H1 (cell line): ENCODE results near the gene GTPBP1. TPM values are rescaled to one million over a fixed set of nuclear protein-coding genes. Genes with fewer than 3 reads are reported as not detected.

ENCODE experiments used
- CTCF ChIA-PET: fragments of 300-600 bp; sonication (Branson Sonifier 250); formaldehyde crosslinking; loops from one replicate; lab custom pipeline; 2021; ENCODE audit not compliant: partially characterized antibody; lab: Charles Lee
- POLR2A ChIA-PET: fragments of 300-600 bp; sonication (Branson Sonifier 250); formaldehyde crosslinking; loops from one replicate; lab custom pipeline; 2021; ENCODE audit warnings: inconsistent platforms; ENCODE audit not compliant: partially characterized antibody; lab: Charles Lee
- DNase-seq, 2 experiments: peaks; one replicate each; pipeline versions ENCODE4 v3.0.0 to v3.0.0-alpha.2; 2010 to 2022; ENCODE audit warnings: low spot score in 2 of 2, low read depth in 1 of 2, mixed read lengths in 1 of 2
- FAIRE-seq: peaks from 2 replicates; lab custom pipeline; 2011; peaks lifted over from hg19 to GRCh38; lab: Jason Lieb, UNC
- H2AFZ ChIP-seq: 2 replicates; pipeline ENCODE4 v1.8.1; 2012; ENCODE audit warnings: low read length, inconsistent platforms
- H2AK5ac ChIP-seq: 2 replicates; pipeline ENCODE4 v1.6.1; 2013; ENCODE audit warnings: low read depth, low read length
- H2BK120ac ChIP-seq: replicated peaks from 2 replicates; pipeline ENCODE3; 2013; ENCODE audit warnings: low read depth, low read length, inconsistent platforms
- H2BK12ac ChIP-seq: 2 replicates; pipeline ENCODE4 v1.6.1; 2013; ENCODE audit warnings: low read depth, low read length
- H2BK15ac ChIP-seq: 2 replicates; pipeline ENCODE4 v1.6.1; 2013; ENCODE audit warnings: low read length
- H2BK20ac ChIP-seq: 2 replicates; pipeline ENCODE4 v1.6.1; 2013; ENCODE audit warnings: low read length
- H2BK5ac ChIP-seq: 2 replicates; pipeline ENCODE4 v1.6.1; 2013; ENCODE audit warnings: low read depth, low read length
- H3K14ac ChIP-seq: 2 replicates; pipeline ENCODE4 v1.6.1; 2013; ENCODE audit warnings: inconsistent platforms; ENCODE audit not compliant: insufficient read length
- H3K18ac ChIP-seq: 2 replicates; pipeline ENCODE4 v1.6.1; 2013; ENCODE audit warnings: low read length; ENCODE audit errors: extremely low read depth
- H3K23ac ChIP-seq: 2 replicates; pipeline ENCODE4 v1.6.1; 2013; ENCODE audit warnings: inconsistent platforms; ENCODE audit not compliant: insufficient read length
- H3K23me2 ChIP-seq: 2 replicates; pipeline ENCODE4 v1.6.1; 2013; ENCODE audit warnings: low read depth, low read length
- H3K27ac ChIP-seq: 2 replicates; pipeline ENCODE4 v1.6.1; 2011; ENCODE audit warnings: low read depth, low read length, inconsistent platforms
- H3K27me3 ChIP-seq, 4 experiments: replicated peaks in 1 of 4; 1 replicate in 1 of 4; 2 replicates in 3 of 4; pipeline versions ENCODE4 v1.6.1 to v1.8.1; 2011 to 2013; ENCODE audit warnings: low read length in 3 of 4, mild to moderate bottlenecking in 3 of 4, inconsistent platforms in 2 of 4, mixed read lengths in 2 of 4, moderate library complexity in 1 of 4; ENCODE audit not compliant: control insufficient read depth in 3 of 4, insufficient read depth in 3 of 4; ENCODE audit errors: extremely low read depth in 1 of 4
- H3K36me3 ChIP-seq, 4 experiments: 2 replicates each; pipeline versions ENCODE4 v1.6.1 to v1.8.1; 2011 to 2013; ENCODE audit warnings: mild to moderate bottlenecking in 4 of 4, low read length in 3 of 4, moderate library complexity in 2 of 4, control low read depth in 1 of 4, inconsistent platforms in 1 of 4; ENCODE audit not compliant: insufficient read depth in 4 of 4, control insufficient read depth in 2 of 4
- H3K4ac ChIP-seq: replicated peaks from 2 replicates; pipeline ENCODE3; 2013; ENCODE audit warnings: low read length, low read depth, mixed read lengths, inconsistent platforms; ENCODE audit not compliant: insufficient read length
- H3K4me1 ChIP-seq, 4 experiments: replicated peaks in 1 of 4; 1 replicate in 1 of 4; 2 replicates in 3 of 4; pipeline versions ENCODE4 v1.6.1 to v1.8.1; 2011 to 2013; ENCODE audit warnings: low read length in 3 of 4, inconsistent platforms in 2 of 4, mixed read lengths in 1 of 4; ENCODE audit not compliant: insufficient read depth in 4 of 4, control insufficient read depth in 3 of 4
- H3K4me2 ChIP-seq, 2 experiments: 2 replicates each; pipeline versions ENCODE4 v1.6.1 to v1.8.1; 2011 to 2013; ENCODE audit warnings: low read depth in 2 of 2, low read length in 2 of 2, control low read depth in 1 of 2, inconsistent platforms in 1 of 2, mild to moderate bottlenecking in 1 of 2; ENCODE audit not compliant: insufficient read depth in 1 of 2
- H3K4me3 ChIP-seq, 4 experiments: fragments of 200-600, 300-600 bp in 1 of 4; sonication (generic), shearing (Covaris generic), sonication (Bioruptor Twin) in 1 of 4; 2 replicates each; pipeline versions ENCODE4 v1.5.1 to v1.8.1; 2011 to 2016; ENCODE audit warnings: low read length in 4 of 4, low read depth in 3 of 4, control low read depth in 2 of 4, inconsistent platforms in 2 of 4, mild to moderate bottlenecking in 2 of 4, mixed read lengths in 1 of 4, moderate library complexity in 1 of 4; ENCODE audit not compliant: insufficient read depth in 2 of 4; ENCODE audit errors: extremely low read depth in 1 of 4
- H3K56ac ChIP-seq: replicated peaks from 2 replicates; pipeline ENCODE3; 2013; ENCODE audit warnings: low read depth, mild to moderate bottlenecking, mixed read lengths, low read length, inconsistent platforms; ENCODE audit not compliant: insufficient read length
- H3K79me1 ChIP-seq: 2 replicates; pipeline ENCODE4 v1.6.1; 2013; ENCODE audit warnings: low read depth, low read length, control low read depth
- H3K79me2 ChIP-seq, 2 experiments: 2 replicates each; pipeline versions ENCODE4 v1.6.1 to v1.8.1; 2012 to 2013; ENCODE audit warnings: low read length in 2 of 2, mild to moderate bottlenecking in 2 of 2, inconsistent platforms in 1 of 2; ENCODE audit not compliant: insufficient read depth in 2 of 2, control insufficient read depth in 1 of 2
- H3K9ac ChIP-seq, 4 experiments: replicated peaks in 1 of 4; 1 replicate in 1 of 4; 2 replicates in 3 of 4; pipeline versions ENCODE4 v1.6.1 to v1.8.1; 2011 to 2013; ENCODE audit warnings: low read depth in 3 of 4, low read length in 3 of 4, control low read depth in 2 of 4, mild to moderate bottlenecking in 2 of 4, moderate library complexity in 2 of 4, inconsistent platforms in 1 of 4; ENCODE audit errors: extremely low read depth in 1 of 4
- H3K9me3 ChIP-seq, 2 experiments: 2 replicates each; pipeline versions ENCODE4 v1.6.1 to v1.8.1; 2012 to 2013; ENCODE audit warnings: mild to moderate bottlenecking in 2 of 2, moderate library complexity in 2 of 2, control low read depth in 1 of 2, inconsistent platforms in 1 of 2, low read depth in 1 of 2, low read length in 1 of 2, mixed read lengths in 1 of 2; ENCODE audit not compliant: insufficient read depth in 2 of 2
- H4K20me1 ChIP-seq, 2 experiments: replicated peaks in 1 of 2; 2 replicates each; pipeline versions ENCODE3 to v1.8.1; 2011 to 2013; ENCODE audit warnings: inconsistent platforms in 2 of 2, low read length in 2 of 2, mild to moderate bottlenecking in 1 of 2; ENCODE audit not compliant: insufficient read depth in 2 of 2, control insufficient read depth in 1 of 2
- H4K5ac ChIP-seq: 2 replicates; pipeline ENCODE4 v1.6.1; 2013; ENCODE audit warnings: low read length, low read depth, mixed read lengths, inconsistent platforms; ENCODE audit not compliant: insufficient read length
- H4K8ac ChIP-seq: 2 replicates; pipeline ENCODE4 v1.8.0; 2013; ENCODE audit warnings: mild to moderate bottlenecking, moderate library complexity, low read length, inconsistent platforms; ENCODE audit not compliant: insufficient read depth; ENCODE audit errors: extremely low read depth
- H4K91ac ChIP-seq: replicated peaks from 2 replicates; pipeline ENCODE3; 2013; ENCODE audit warnings: low read length, mixed read lengths, inconsistent platforms; ENCODE audit not compliant: insufficient read length
- CEBPB ChIP-seq: IDR thresholded peaks from 2 replicates; pipeline ENCODE4 v1.6.1; 2012; ENCODE audit warnings: low read depth, low read length
- CREB1 ChIP-seq: IDR thresholded peaks from 2 replicates; pipeline ENCODE4 v1.6.1; 2012; ENCODE audit warnings: inconsistent platforms
- CTBP2 ChIP-seq: IDR thresholded peaks from 2 replicates; pipeline ENCODE4 v1.7.0; 2011; ENCODE audit warnings: borderline replicate concordance, mild to moderate bottlenecking, moderate library complexity, mixed read lengths, low read length; ENCODE audit not compliant: insufficient read depth, insufficient read length
- EZH2 ChIP-seq: fragments of 200-600 bp; sonication (generic); IDR thresholded peaks from 2 replicates; pipeline ENCODE4 v1.7.1; 2012; ENCODE audit warnings: low read depth, mild to moderate bottlenecking, moderate library complexity, low read length, inconsistent platforms; ENCODE audit not compliant: severe bottlenecking
- MAFK ChIP-seq: IDR thresholded peaks from 2 replicates; pipeline ENCODE4 v1.6.1; 2012; ENCODE audit warnings: low read depth, mild to moderate bottlenecking, improper control_type of control experiment, low read length
- PHF8 ChIP-seq: fragments of 200-600 bp; sonication (generic); conservative IDR thresholded peaks from 2 replicates; pipeline ENCODE4 v1.7.1; 2012; ENCODE audit warnings: low read depth, mild to moderate bottlenecking, inconsistent platforms, low read length, moderate library complexity
- RXRA ChIP-seq: IDR thresholded peaks from 2 replicates; pipeline ENCODE4 v1.6.1; 2011; ENCODE audit warnings: low read depth, mild to moderate bottlenecking, low read length, moderate library complexity; ENCODE audit not compliant: insufficient read depth
- SIRT6 ChIP-seq: IDR thresholded peaks from one replicate; pipeline ENCODE4 v1.7.1; 2012; ENCODE audit warnings: low read length, inconsistent platforms
- SP1 ChIP-seq: IDR thresholded peaks from 2 replicates; pipeline ENCODE4 v1.6.1; 2011; ENCODE audit warnings: low read depth, low read length
- SP2 ChIP-seq: IDR thresholded peaks from 2 replicates; pipeline ENCODE4 v1.6.1; 2012; ENCODE audit warnings: mild to moderate bottlenecking, low read length, inconsistent platforms
- TAF1 ChIP-seq: IDR thresholded peaks from 2 replicates; pipeline ENCODE4 v1.6.1; 2011; ENCODE audit warnings: mild to moderate bottlenecking, low read depth, low read length
- TEAD4 ChIP-seq: IDR thresholded peaks from 2 replicates; pipeline ENCODE4 v1.6.1; 2012; ENCODE audit warnings: low read depth, low read length, inconsistent platforms, mixed read lengths
- USF2 ChIP-seq: IDR thresholded peaks from 2 replicates; pipeline ENCODE4 v1.6.1; 2011; ENCODE audit warnings: low read length, improper control_type of control experiment
- YY1 ChIP-seq: IDR thresholded peaks from 2 replicates; pipeline ENCODE4 v1.6.1; 2011; ENCODE audit warnings: low read depth, mild to moderate bottlenecking, low read length
- WGBS, 2 experiments: shearing (Covaris generic) in 1 of 2; methylation state at CpG; one replicate each; pipeline versions ENCODE4 v1.1.6 to v1.1.7; 2013 to 2015; ENCODE audit warnings: low lambda C conversion rate in 2 of 2, mixed read lengths in 2 of 2, inconsistent platforms in 1 of 2, low coverage in 1 of 2, missing lambda C conversion rate in 1 of 2; ENCODE audit not compliant: insufficient replicate concordance in 2 of 2, insufficient coverage in 1 of 2, insufficient read length in 1 of 2; ENCODE audit errors: extremely low coverage in 1 of 2, missing lambda C conversion rate in 1 of 2; 5-methylcytosine and 5-hydroxymethylcytosine counted together
- polyA plus RNA-seq, 7 experiments: library from polyadenylated mRNA; depleted of rRNA in 3 of 7; stranded (reverse) in 5 of 7; unstranded in 2 of 7; fragments of >200 nt in 5 of 7; fragments of 200-250 nt in 2 of 7; gene quantifications; 1 replicate in 5 of 7; 2 replicates in 1 of 7; 4 replicates in 1 of 7; pipeline versions ENCODE4 v1.2.1 to v1.2.3, GENCODE V29; 2011 to 2013; ENCODE audit warnings: missing spikeins in 2 of 7, mixed read lengths in 2 of 7
- total RNA-seq: library from RNA; stranded (reverse); fragmentation: NEBNext Ultra II Directional; extraction: Animal tissue kit (Norgen Biotek cat#: 25700); gene quantifications from 2 replicates; pipeline ENCODE4 v1.2.1, GENCODE V29; 2021

The GTPBP1 gene
- total and polyA plus RNA-seq, 2 of the 8 experiments (the other 6 are each of a cell fraction or from before 2014, with no cell fraction given), result 53.1 to 91.8 TPM

GRCh38 chr22:38709306-38709705 lies 3.6 kb downstream of the GTPBP1 start:
- WGBS, 2 experiments, result 85% methylated on average over 3 of the region's 3 CpGs; no CpG with 5 or more reads in 1 of the 2 experiments
- Histone ChIP-seq H4K20me1 (peaks cover 19 to 25% of the 10 kb centered on the region in 2 experiments), H3K79me1 (peaks cover 14% of the 10 kb centered on the region), H3K14ac (no peak overlapping the region), H3K23me2 (peaks cover 7% of the 10 kb centered on the region), H3K36me3 (peaks cover 0 to 17% (median 6%) of the 10 kb centered on the region in 4 experiments; a peak in 4 of 8 replicates), H3K9me3 (no peaks in the 10 kb centered on the region), H2BK120ac (no peak overlapping the region), H2BK12ac (no peak overlapping the region), H3K23ac (no peak overlapping the region), H2BK15ac (no peak overlapping the region), H3K27me3 (no peaks in the 10 kb centered on the region), H2AFZ (no peak overlapping the region), H3K18ac (no peak overlapping the region), H4K91ac (no peak overlapping the region), H4K5ac (no peak overlapping the region), H3K79me2 (peaks cover 29 to 81% of the 10 kb centered on the region in 2 experiments), H3K27ac (no peak overlapping the region), H2BK20ac (no peak overlapping the region), H4K8ac (no peak overlapping the region), H3K56ac (no peak overlapping the region), H2AK5ac (no peak overlapping the region), H3K4me1 (peaks cover 11 to 24% (median 18%) of the 10 kb centered on the region in 4 experiments; a peak in 6 of 7 replicates), H3K4me2 (no peak overlapping the region), H2BK5ac (no peak overlapping the region), H3K4ac (no peak overlapping the region), H3K4me3 (no peak overlapping the region), H3K9ac (no peak overlapping the region)
- TF ChIP-seq RXRA (no peak), EZH2 (no peak), SP1 (no peak), USF2 (no peak), YY1 (no peak), PHF8 (no peak), MAFK (no peak), TEAD4 (no peak), CREB1 (no peak), SIRT6 (no peak), SP2 (no peak), TAF1 (no peak), CEBPB (no peak), CTBP2 (no peak)
- POLR2A ChIA-PET, result interaction anchor here (0.7 to 5.6 kb wide), 4 partner anchors 7 to 27 kb away, joined by 3 to 39 read pairs (median 4); partner anchors contain the start of gene TOMM22
- CTCF ChIA-PET, result interaction anchor here (1.1 to 1.8 kb wide), 4 partner anchors 9 to 23 kb away, joined by 4 to 5 read pairs (median 5); no protein-coding TSS in a partner anchor
- FAIRE-seq (no peak), DNase-seq (no peak)
